ENCODE data around the gene GOPC.
"Not testable (repeated sequence)": the region's sequence is repeated elsewhere in the genome, so short reads cannot be mapped to it uniquely, and the experiment has no call there.

The GOPC gene

DNA sequence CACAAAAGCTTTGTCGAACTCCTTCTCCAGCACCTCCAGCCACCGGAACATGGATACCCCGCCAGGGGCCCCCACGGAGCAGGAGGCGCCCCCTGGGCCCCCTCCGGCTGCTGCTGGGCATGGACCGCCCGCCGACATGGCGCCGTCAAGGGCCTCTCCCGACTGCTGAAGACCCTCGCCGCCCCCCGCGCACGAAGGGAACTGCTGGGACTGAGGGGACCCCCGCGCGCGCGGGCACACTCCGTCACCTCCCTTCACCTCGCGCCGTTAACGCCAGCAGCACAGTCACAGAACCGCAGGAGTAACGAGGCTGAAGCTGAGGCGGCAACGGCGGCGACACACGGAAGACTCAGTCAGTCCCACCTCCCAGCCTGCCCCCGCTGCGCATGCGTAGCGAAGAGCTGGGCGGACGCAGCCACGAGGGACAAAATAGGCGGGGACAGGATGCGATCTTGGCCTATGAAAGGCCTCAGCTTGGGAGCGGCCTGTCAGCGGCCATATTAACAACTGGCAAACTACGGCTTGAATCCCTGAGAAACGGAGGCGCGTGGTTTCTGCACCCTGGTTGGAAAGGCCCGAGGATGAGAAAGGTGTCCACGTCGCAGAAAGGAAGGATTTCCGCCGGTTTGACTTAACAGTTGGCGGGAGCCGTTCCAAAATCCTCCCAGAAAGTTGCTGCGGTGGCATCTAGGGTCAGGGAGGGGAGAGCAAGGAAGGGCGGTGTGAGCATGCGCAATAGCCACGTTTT is at the start of gene GOPC:
Gene GOPC, minus strand, starts transcription at position 361 of the 748 bp plus-strand sequence. Its CDS starts 223 bp downstream, at position 138.
- Histone ChIP-seq H3K4me1 (ENCODE audit: control insufficient read depth in 1 of 2, insufficient read depth in 1 of 2, low read depth in 1 of 2, low read length in 1 of 2) (peaks cover 20 to 26% of the 10 kb centered on the region in 2 experiments), H3K9me3 (no peaks in the 10 kb centered on the region), H3K36me3 (no peaks in the 10 kb centered on the region), H3K27me3 (peaks cover 22% of the 10 kb centered on the region), H3K4me3 (ENCODE audit: low read depth in 1 of 2, low read length in 1 of 2) (peak within 1 kb of the TSS; percentile 98 to 99), H3K27ac (peak within 1 kb of the TSS; percentile 83)
- TF ChIP-seq, protein P1, sequence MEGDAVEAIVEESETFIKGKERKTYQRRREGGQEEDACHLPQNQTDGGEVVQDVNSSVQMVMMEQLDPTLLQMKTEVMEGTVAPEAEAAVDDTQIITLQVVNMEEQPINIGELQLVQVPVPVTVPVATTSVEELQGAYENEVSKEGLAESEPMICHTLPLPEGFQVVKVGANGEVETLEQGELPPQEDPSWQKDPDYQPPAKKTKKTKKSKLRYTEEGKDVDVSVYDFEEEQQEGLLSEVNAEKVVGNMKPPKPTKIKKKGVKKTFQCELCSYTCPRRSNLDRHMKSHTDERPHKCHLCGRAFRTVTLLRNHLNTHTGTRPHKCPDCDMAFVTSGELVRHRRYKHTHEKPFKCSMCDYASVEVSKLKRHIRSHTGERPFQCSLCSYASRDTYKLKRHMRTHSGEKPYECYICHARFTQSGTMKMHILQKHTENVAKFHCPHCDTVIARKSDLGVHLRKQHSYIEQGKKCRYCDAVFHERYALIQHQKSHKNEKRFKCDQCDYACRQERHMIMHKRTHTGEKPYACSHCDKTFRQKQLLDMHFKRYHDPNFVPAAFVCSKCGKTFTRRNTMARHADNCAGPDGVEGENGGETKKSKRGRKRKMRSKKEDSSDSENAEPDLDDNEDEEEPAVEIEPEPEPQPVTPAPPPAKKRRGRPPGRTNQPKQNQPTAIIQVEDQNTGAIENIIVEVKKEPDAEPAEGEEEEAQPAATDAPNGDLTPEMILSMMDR (IDR thresholded peaks at IDR 0.05), result peak; percentile 22

DNA sequence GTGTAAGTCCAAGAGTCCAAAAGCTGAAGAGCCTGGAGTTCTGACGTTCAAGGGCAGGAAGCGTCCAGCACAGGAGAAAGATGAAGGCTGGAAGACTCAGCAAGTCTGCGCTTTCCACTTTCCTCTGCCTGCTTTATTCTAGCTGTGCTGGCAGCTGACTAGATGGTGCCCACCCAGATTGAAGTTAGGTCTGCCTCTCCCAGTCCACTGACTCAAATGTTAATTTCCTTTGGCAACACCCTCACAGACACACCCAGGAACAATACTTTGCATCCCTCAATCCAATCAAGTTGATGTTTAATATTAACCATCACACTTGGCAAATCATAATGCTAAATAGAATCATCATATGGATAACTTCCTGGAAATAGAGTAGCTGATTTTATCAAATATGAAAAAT is 49.7 kb upstream of the GOPC start:
- not testable (repeated sequence) for H3K27me3 ChIP-seq; H3K9me3 ChIP-seq; H3K36me3 ChIP-seq; H3K27ac ChIP-seq; H3K4me1 ChIP-seq (ENCODE audit: control insufficient read depth in 1 of 2, insufficient read depth in 1 of 2, low read depth in 1 of 2, low read length in 1 of 2); H3K4me3 ChIP-seq (ENCODE audit: low read depth in 1 of 2, low read length in 1 of 2)

DNA sequence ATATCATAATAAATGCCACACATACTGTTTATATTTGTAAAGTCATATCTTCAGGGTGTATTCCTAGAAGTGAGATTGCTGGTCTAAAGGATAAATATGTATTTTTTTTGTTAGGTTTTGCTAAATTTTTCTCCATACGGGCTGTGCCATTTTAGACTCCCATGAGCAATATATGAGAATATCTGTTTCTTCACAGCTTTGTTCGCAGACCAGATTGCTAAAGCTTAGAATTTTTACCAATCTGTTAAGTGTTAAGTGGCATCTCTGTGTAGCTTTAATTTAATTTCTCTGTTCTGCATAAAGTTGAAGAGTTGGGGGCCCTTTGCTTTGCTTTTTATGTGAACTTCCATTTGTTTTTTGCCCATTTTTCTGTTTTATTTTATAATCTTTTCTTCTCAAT is 40.7 kb upstream of the GOPC start:
- Histone ChIP-seq H3K27me3 (no peaks in the 10 kb centered on the region), H3K9me3 (no peaks in the 10 kb centered on the region), H3K36me3 (no peaks in the 10 kb centered on the region), H3K4me3 (ENCODE audit: low read depth in 1 of 2, low read length in 1 of 2) (no peak overlapping the region), H3K4me1 (ENCODE audit: control insufficient read depth in 1 of 2, insufficient read depth in 1 of 2, low read depth in 1 of 2, low read length in 1 of 2) (no peaks in the 10 kb centered on the region), H3K27ac (no peak overlapping the region)
- TF ChIP-seq, protein P1 (IDR thresholded peaks at IDR 0.05), result no peak

DNA sequence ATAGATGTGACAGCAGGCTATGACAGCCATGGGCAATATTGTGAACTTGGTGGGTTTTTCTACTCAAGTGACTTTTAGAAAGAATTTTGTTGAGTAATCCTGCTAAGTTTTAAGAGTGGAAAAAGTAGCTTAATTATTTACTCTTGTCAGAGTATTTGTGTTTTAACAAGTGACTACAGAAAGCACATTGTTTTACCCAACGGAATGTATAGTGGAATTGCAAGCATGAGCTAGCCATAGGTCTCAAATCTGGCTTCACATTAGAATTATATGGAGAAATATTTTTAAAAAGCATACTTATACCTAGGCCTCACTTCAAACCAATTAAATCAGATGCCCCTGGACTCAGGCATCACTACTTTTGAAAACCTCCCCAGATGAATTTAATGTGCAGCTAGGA is 35.5 kb upstream of the GOPC start:
- no peaks in the 10 kb centered on the region for H3K9me3 ChIP-seq
- no peak overlapping the region for H3K27ac ChIP-seq
- H3K4me1 ChIP-seq (ENCODE audit: control insufficient read depth in 1 of 2, insufficient read depth in 1 of 2, low read depth in 1 of 2, low read length in 1 of 2), result no peaks in the 10 kb centered on the region
- no peak overlapping the region for H3K4me3 ChIP-seq (ENCODE audit: low read depth in 1 of 2, low read length in 1 of 2)
- TF ChIP-seq, protein P1 (IDR thresholded peaks at IDR 0.05), result no peak
- no peaks in the 10 kb centered on the region for H3K36me3 ChIP-seq
- H3K27me3 ChIP-seq, result no peaks in the 10 kb centered on the region

DNA sequence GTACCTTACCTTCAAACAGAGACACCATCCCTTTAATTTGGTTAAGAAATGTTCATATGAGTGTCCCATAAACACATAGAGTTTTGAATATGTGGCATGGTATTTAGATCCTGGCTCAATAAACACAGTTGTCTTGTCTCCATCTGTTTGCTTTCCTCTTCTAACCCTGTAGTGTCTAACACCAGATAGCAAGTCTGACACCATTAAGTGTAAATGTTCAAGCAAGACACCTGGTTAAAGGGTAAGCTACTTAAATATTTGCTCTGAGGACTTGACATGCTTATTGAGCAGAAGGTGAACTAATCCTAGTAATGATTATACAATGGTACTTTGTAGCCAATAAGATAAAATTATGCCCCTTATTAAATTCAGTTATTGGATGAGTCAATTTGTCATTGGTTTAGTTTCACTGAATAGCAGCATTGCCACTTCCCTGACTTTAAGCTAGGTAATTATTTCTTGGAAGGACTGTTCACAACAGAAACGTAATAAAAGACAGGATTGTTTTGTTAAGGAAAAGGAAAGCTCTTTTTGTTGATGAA is 26.9 kb upstream of the GOPC start:
- Histone ChIP-seq H3K4me1 (ENCODE audit: control insufficient read depth in 1 of 2, insufficient read depth in 1 of 2, low read depth in 1 of 2, low read length in 1 of 2) (no peaks in the 10 kb centered on the region), H3K27ac (no peak overlapping the region), H3K27me3 (no peaks in the 10 kb centered on the region), H3K4me3 (ENCODE audit: low read depth in 1 of 2, low read length in 1 of 2) (no peak overlapping the region), H3K9me3 (no peaks in the 10 kb centered on the region), H3K36me3 (no peaks in the 10 kb centered on the region)
- TF ChIP-seq, protein P1 (IDR thresholded peaks at IDR 0.05), result no peak

DNA sequence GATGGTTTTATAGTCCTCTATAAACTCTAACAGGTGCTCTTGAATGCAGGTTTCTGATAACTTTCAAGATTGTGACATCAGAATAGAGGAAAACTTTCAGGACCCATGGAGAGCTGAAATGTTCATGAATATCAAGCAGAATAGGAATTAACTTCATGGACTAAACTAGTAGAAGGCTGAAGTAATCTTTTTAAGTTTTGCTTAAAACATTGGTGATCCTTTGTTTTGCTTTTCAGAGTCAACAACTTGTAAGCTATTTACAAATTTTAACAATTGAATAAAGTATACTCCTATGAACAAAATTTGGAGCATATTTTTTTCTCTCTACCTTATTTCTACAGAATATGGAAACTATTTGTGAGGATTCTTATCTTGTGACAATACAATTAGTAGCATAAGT is 25.2 kb upstream of the GOPC start:
- Histone ChIP-seq H3K4me1 (ENCODE audit: control insufficient read depth in 1 of 2, insufficient read depth in 1 of 2, low read depth in 1 of 2, low read length in 1 of 2) (no peaks in the 10 kb centered on the region), H3K36me3 (no peaks in the 10 kb centered on the region), H3K27me3 (no peaks in the 10 kb centered on the region), H3K4me3 (ENCODE audit: low read depth in 1 of 2, low read length in 1 of 2) (no peak overlapping the region), H3K9me3 (no peaks in the 10 kb centered on the region), H3K27ac (no peak overlapping the region)
- TF ChIP-seq, protein P1 (IDR thresholded peaks at IDR 0.05), result no peak
